A673 (cell line): ENCODE data around the gene KCNQ4.

Experiments used
- EZH2 ChIP-seq: fragments of 200-600 bp; sonication (generic); IDR thresholded peaks from 2 replicates; pipeline ENCODE4 v1.6.1; 2017; ENCODE audit warnings: borderline replicate concordance, low read depth, mild to moderate bottlenecking, mixed read lengths, antibody characterized with exemption, low read length; ENCODE audit not compliant: poor library complexity, severe bottlenecking
- TF ChIP-seq, protein P1 (sequence below): fragments of 300-800, 200-600 bp; sonication (generic); conservative IDR thresholded peaks from 2 replicates; pipeline ENCODE4 v1.5.1; 2017; ENCODE audit warnings: low read depth, mild to moderate bottlenecking, antibody characterized with exemption, low read length, moderate library complexity, mixed read lengths

DNA sequence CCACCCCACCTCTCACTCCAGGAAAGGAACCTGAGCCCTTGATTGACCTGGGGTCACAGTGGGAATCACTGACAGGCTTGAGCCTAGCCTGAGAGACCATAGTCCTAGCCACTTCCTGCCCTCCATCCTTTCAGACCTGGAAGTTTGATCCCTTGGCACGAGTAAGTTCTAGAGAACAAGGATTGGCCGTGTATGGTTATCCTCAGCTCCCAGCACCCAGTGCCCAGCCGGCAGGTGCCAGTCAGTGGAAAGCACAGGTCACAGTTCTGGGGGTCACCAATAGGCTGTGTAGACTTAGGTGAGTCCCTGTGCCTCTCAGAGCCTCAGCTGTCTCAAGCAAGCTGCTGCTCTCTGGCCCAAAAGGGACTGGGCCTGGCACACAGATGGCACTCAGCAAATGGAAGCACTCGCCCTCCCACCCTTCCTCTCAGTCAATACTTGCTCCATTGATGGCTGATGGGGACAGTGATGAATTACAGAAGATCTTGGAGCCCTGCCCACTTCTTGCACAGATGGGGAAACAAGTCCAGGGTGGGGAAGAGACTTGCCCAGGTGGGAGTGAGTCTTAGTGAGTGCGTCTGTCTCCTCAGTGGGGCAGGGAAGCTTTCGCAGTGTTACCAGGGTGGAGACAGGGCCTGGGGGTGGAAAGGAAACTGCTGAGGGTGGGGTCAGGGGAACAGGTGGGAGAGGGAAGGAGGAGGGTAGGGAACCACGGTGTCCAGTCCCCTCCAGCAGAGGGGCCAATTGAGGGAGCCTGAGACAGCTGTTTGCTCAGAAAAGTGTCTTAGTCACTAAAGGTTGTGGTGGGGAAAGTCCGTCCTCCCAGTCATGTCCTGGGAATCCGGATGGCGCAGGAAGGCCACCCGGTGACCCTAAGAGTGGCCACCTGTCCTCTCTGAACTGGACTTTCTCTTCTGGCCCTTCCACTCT lies 2.6 kb upstream of the KCNQ4 start:
- TF ChIP-seq, protein P1, sequence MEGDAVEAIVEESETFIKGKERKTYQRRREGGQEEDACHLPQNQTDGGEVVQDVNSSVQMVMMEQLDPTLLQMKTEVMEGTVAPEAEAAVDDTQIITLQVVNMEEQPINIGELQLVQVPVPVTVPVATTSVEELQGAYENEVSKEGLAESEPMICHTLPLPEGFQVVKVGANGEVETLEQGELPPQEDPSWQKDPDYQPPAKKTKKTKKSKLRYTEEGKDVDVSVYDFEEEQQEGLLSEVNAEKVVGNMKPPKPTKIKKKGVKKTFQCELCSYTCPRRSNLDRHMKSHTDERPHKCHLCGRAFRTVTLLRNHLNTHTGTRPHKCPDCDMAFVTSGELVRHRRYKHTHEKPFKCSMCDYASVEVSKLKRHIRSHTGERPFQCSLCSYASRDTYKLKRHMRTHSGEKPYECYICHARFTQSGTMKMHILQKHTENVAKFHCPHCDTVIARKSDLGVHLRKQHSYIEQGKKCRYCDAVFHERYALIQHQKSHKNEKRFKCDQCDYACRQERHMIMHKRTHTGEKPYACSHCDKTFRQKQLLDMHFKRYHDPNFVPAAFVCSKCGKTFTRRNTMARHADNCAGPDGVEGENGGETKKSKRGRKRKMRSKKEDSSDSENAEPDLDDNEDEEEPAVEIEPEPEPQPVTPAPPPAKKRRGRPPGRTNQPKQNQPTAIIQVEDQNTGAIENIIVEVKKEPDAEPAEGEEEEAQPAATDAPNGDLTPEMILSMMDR: no peak
- no peak for TF ChIP-seq EZH2
